Progenitor cell of endocrine pancreas (in vitro differentiated cells): Measurements from ENCODE around the gene CFAP47. TPM values are rescaled to one million over a fixed set of nuclear protein-coding genes. Genes with fewer than 3 reads are reported as not detected.

Source experiments
- DNase-seq: peaks from one replicate; pipeline ENCODE4 v3.0.0; 2021; ENCODE audit warnings: low spot score; ENCODE audit not compliant: unreplicated experiment
- H3K27ac Mint-ChIP-seq: 2 replicates; pipeline ENCODE4 v1.8.0; 2021; ENCODE audit warnings: mild to moderate bottlenecking, moderate library complexity, mixed read lengths
- H3K27me3 Mint-ChIP-seq: 2 replicates; pipeline ENCODE4 v1.8.0; 2021; ENCODE audit warnings: mixed read lengths
- H3K36me3 Mint-ChIP-seq: 2 replicates; pipeline ENCODE4 v1.8.0; 2022; ENCODE audit warnings: mixed read lengths; ENCODE audit not compliant: insufficient read depth
- H3K4me1 Mint-ChIP-seq: 2 replicates; pipeline ENCODE4 v1.8.0; 2021; ENCODE audit warnings: low read depth, mixed read lengths
- H3K4me3 Mint-ChIP-seq: 2 replicates; pipeline ENCODE4 v1.8.0; 2021; ENCODE audit warnings: low read depth, mild to moderate bottlenecking, moderate library complexity, mixed read lengths
- H3K9me3 Mint-ChIP-seq: 2 replicates; pipeline ENCODE4 v1.8.0; 2021; ENCODE audit warnings: low read depth, mixed read lengths
- CTCF ChIP-seq: fragments of 200-600 bp; sonication (generic); IDR thresholded peaks from one replicate; pipeline ENCODE4 v1.5.0; 2021; ENCODE audit warnings: antibody characterized with exemption, mild to moderate bottlenecking; ENCODE audit not compliant: unreplicated experiment
- total RNA-seq: library from RNA; stranded (reverse); gene quantifications from 2 replicates; pipeline ENCODE4 v1.2.1, GENCODE V29; 2021

Gene CFAP47
- total RNA-seq, 1 donor from 2014 or later: 1.7 TPM

GRCh38 chrX:36336751-36337150 is 417.2 kb downstream of the CFAP47 start:
- Mint-ChIP-seq H3K36me3 (no peaks in the 10 kb centered on the region), H3K27me3 (no peaks in the 10 kb centered on the region), H3K9me3 (peaks cover 6% of the 10 kb centered on the region), H3K27ac (no peak overlapping the region), H3K4me1 (peaks cover 4% of the 10 kb centered on the region), H3K4me3 (no peak overlapping the region)
- TF ChIP-seq CTCF: no peak
- no peak for DNase-seq

- H3K9me3 Mint-ChIP-seq: peaks cover 3% of the 10 kb centered on the region
- H3K27ac Mint-ChIP-seq: no peak overlapping the region
- no peak overlapping the region for H3K4me3 Mint-ChIP-seq
- no peaks in the 10 kb centered on the region for H3K36me3 Mint-ChIP-seq
- TF ChIP-seq CTCF: no peak
- no peaks in the 10 kb centered on the region for H3K27me3 Mint-ChIP-seq
- H3K4me1 Mint-ChIP-seq: no peaks in the 10 kb centered on the region
- no peak for DNase-seq
Observed at GRCh38 chrX:36344301-36344700, 424.8 kb downstream of the CFAP47 start.

GRCh38 chrX:36348509-36348908 is 429.0 kb downstream of the CFAP47 start:
- Mint-ChIP-seq H3K4me1 (no peaks in the 10 kb centered on the region), H3K27ac (no peak overlapping the region), H3K9me3 (peaks cover 3% of the 10 kb centered on the region), H3K36me3 (no peaks in the 10 kb centered on the region), H3K27me3 (no peaks in the 10 kb centered on the region), H3K4me3 (no peak overlapping the region)
- no peak for DNase-seq
- TF ChIP-seq CTCF: no peak

DNA sequence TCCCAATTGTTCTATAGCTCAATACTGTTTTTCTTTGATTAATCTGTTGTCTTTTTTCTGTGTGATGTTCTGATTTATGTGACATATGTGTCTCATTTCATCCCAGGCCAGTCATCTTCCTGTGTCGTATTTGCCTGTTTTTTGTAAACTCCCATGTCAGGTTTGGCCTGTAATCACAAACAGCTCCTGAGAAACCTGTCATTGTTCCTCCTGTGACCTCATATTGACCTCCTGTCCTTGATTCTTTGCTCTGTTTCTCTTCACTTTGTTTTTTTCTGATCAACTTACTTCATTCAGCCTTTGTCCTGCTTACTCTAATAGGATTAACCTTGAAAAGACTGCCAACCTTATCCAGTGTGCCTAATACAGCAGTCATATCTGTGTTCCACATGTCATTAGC is 438.3 kb downstream of the CFAP47 start:
- Mint-ChIP-seq H3K27ac (no peak overlapping the region), H3K9me3 (peaks cover 25% of the 10 kb centered on the region), H3K4me1 (no peaks in the 10 kb centered on the region), H3K36me3 (no peaks in the 10 kb centered on the region), H3K4me3 (no peak overlapping the region), H3K27me3 (no peaks in the 10 kb centered on the region)
- no peak for DNase-seq
- no peak for TF ChIP-seq CTCF

GRCh38 chrX:36364262-36364661 is 444.7 kb downstream of the CFAP47 start:
- Mint-ChIP-seq H3K4me1 (no peaks in the 10 kb centered on the region), H3K27ac (no peak overlapping the region), H3K9me3 (peaks cover 21% of the 10 kb centered on the region), H3K4me3 (no peak overlapping the region), H3K27me3 (no peaks in the 10 kb centered on the region), H3K36me3 (no peaks in the 10 kb centered on the region)
- no peak for DNase-seq
- no peak for TF ChIP-seq CTCF
